ENCODE results near the gene GPS1.
A peak's percentile ranks its signal among the peaks of the same experiment; 100 is the strongest.

GPS1 gene

DNA sequence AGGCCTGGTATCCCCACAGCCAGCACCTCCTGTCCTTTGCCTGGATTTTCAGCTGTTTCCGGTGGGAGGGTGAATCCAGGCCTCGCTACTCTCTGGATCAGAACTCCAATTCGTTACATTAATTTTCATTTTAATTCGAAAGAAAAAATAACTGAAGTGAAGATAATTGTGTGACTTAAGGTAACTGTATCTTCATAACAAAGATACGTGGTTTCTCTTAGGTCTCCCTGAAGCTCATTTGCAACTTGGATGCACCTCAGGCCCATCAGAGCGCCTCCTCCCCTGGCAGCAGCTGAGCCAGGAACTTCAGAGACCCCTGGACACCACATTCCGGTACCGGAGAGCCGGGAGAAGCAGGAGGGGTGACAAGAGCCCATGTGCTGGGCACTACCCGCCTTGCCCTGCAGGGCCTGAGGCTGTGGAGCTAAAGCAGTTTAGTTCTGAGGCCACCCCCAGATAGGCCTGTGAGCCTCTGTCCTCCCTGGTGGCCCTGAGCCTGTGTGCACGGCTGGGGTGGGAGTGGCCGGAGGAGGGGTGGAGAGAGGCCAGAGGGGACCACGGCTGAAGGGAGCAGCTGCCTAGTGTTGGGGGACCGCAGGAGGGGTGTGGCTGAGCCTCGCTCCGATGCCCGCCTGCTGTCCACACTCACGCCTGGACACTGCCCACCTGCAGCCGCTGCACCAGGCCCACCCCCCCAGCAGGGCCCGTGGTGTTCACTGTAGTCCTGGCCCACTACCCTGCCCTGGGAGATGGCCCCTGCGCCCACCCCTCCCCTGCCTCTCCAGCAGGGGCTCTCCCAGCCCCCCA is 25.3 kb downstream of the GPS1 start:
- TF ChIP-seq, protein P1, sequence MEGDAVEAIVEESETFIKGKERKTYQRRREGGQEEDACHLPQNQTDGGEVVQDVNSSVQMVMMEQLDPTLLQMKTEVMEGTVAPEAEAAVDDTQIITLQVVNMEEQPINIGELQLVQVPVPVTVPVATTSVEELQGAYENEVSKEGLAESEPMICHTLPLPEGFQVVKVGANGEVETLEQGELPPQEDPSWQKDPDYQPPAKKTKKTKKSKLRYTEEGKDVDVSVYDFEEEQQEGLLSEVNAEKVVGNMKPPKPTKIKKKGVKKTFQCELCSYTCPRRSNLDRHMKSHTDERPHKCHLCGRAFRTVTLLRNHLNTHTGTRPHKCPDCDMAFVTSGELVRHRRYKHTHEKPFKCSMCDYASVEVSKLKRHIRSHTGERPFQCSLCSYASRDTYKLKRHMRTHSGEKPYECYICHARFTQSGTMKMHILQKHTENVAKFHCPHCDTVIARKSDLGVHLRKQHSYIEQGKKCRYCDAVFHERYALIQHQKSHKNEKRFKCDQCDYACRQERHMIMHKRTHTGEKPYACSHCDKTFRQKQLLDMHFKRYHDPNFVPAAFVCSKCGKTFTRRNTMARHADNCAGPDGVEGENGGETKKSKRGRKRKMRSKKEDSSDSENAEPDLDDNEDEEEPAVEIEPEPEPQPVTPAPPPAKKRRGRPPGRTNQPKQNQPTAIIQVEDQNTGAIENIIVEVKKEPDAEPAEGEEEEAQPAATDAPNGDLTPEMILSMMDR (IDR thresholded peaks at IDR 0.05; ENCODE audit: low read length, missing control alignments) = no peak
- DNase-seq (ENCODE audit: low read depth) = no peak
- H3K4me3 ChIP-seq (replicated peaks; ENCODE audit: low read depth, low read length) = no peak overlapping the region

DNA sequence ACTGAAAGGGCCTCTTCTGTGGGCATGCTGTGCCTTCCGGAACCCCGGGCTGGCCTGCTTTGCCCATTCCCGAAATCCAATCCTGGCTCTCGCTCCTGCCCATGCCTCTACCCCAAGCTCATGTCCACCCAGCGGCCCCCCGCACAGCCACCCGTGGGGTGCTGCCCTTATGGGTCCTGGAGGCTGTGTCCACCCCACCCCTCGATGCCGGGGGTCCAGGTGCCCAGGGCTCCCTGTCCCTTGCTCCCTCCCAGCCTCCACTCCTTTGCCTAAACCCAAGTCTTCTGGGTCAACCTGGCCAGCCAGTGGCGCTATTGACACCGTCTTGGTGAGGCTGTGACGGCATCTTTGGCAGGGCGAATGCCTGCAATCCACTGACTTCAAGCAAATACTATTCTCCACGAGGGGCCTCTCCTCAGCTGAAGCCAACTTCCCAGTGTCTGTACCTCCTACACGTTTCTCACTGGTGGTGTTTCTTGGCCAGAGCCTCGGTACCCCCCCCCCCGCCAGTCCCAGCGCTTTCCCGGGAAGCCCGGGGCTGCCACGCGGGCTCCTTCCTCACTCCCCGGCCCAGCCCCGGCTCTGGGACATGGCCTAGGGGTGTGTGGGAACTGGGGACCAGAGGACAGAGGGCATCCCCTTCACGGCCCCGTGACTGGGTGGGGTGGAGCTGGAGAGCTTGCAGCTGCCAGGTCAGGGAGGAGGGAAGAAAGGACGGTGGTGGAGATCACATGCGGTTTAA is 26.1 kb downstream of the GPS1 start:
- TF ChIP-seq, protein P1 (IDR thresholded peaks at IDR 0.05; ENCODE audit: low read length, missing control alignments) = no peak
- H3K4me3 ChIP-seq (replicated peaks; ENCODE audit: low read depth, low read length) = no peak overlapping the region
- DNase-seq (ENCODE audit: low read depth) = peak; percentile 20

DNA sequence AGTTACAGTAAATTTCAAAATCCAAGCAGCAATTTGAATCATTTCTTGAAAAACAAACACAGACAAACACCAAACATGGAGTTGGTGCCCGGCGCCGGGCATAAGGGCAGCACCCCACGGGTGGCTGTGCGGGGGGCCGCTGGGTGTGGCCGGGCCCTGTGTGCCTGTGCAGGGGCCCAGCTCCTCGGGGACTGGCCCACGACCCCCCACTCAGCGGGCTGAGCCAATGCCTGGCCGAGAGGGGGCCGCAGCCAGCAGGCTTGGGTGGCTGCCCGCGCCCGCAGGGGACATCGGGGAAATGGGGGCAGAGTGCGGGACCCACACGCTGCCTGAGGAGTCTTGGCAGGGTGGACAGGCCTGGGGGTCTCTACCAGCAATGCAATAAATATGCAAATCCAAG is 26.7 kb downstream of the GPS1 start:
- TF ChIP-seq, protein P1 (IDR thresholded peaks at IDR 0.05; ENCODE audit: low read length, missing control alignments) = no peak
- H3K4me3 ChIP-seq (replicated peaks; ENCODE audit: low read depth, low read length) = no peak overlapping the region
- no peak for DNase-seq (ENCODE audit: low read depth)

DNA sequence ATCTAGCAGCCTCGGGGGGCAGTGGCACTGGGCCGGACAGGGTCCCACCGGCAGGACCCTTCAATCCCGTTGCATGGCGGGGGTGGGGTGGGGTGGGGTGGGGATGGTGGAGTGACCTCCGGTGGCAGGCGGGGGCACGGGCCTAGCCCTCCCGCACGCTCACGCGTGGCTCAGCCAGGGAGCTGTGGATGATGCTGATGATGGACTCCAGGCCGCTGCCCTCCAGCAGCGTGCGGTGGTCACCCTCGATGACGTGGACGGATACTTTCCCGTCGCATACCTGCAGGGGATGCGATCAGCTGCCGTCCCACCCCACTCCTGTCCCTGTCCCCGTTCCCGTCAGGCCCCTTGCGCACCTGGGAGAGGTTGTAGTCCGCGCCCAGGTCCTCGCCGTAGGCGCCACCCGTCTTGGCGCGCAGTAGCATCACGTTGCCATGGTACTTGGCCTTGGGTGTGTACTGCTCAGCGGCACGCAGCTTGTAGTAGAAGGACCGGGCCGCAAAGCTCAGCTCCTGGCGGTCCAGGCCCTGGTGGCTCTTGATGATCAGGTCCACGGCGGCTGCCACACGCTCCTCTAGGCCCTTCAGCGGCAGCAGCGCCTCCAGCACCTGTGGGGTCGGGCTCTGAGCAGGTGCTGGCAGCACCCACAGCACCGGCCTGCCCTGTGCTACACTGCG is 27.4 kb downstream of the GPS1 start:
- TF ChIP-seq, protein P1 (IDR thresholded peaks at IDR 0.05; ENCODE audit: low read length, missing control alignments) = no peak
- no peak overlapping the region for H3K4me3 ChIP-seq (replicated peaks; ENCODE audit: low read depth, low read length)
- DNase-seq (ENCODE audit: low read depth) = no peak

DNA sequence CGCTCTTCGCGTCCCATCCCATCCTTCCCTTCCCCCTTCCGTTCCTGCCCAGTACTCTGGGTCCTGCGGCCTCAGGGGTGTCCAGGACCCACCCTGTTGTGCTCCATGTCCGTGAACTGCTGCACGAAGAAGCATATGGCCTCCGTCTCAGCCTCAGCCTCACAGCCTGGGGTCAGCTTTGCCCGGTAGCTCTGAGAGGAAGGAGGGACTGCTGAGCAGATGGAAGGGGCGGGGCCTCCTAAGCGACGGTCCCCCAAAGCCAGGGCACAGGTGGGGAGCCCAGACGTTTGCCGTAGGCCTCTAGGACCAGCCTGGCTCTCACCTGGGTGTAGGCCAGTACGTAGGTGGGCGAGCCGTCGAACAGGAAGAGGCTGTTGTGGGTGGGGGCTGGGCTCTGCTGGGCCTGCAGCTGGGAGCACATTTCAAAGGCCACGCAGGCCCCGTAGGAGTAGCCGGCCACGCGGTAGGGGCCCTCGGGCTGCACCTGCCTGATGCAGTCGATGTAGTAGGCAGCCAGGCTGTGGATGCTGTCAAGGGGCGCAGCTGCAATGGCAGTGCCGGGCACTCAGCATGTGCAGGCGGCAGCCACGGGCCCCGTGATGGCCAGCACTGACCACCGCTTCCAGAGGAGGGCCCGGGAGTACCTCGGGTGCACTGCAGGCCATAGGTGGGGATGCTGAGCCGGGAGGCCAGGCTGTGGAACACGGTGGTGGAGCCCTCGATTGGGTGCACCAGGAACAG is 28.5 kb downstream of the GPS1 start:
- no peak overlapping the region for H3K4me3 ChIP-seq (replicated peaks; ENCODE audit: low read depth, low read length)
- no peak for DNase-seq (ENCODE audit: low read depth)
- TF ChIP-seq, protein P1 (IDR thresholded peaks at IDR 0.05; ENCODE audit: low read length, missing control alignments) = no peak

DNA sequence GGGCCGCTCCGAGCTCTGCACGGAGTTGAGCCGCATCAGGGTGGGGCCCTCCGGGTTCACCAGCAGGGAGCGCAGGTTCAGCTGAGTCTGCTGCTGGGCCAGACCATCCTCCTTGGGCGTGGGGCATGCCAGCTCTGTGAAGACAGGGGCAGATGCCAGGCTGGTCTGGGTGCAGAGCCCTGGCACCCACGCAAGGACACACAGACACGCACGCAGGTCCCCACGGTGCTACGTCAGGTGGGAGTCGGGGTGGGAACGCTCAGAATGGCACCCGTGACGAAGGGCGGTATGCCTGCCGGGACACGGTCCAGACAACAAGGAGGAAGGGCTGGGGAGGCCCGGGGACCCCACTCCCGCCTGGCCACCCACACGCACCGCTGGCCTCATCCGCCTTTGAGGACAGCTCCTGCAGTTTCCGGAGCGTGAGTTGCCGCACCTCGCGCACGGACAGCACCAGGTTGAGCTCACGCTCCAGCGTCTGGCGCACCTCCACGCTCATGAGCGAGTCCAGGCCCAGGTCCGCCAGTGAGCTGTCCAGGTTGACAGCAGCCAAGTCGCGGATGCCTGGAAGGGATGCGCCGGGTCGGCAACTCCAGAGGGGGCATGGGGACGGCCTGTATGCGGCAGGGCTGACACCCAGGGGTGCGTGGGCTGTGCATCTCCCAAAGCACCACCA is 29.2 kb downstream of the GPS1 start:
- TF ChIP-seq, protein P1 (IDR thresholded peaks at IDR 0.05; ENCODE audit: low read length, missing control alignments) = no peak
- DNase-seq (ENCODE audit: low read depth) = no peak
- H3K4me3 ChIP-seq (replicated peaks; ENCODE audit: low read depth, low read length) = no peak overlapping the region

Measured in fibroblast of pulmonary artery (primary cell).